CD4-positive, alpha-beta T cell treated with Interleukin-4 for 1 hour (primary cell): ENCODE results near the gene MGAT5B.

Experiments
- DNase-seq, 2 donors: peaks; one replicate each; pipeline ENCODE4 v3.0.0-alpha.2; 2020 to 2022

The MGAT5B gene

DNA sequence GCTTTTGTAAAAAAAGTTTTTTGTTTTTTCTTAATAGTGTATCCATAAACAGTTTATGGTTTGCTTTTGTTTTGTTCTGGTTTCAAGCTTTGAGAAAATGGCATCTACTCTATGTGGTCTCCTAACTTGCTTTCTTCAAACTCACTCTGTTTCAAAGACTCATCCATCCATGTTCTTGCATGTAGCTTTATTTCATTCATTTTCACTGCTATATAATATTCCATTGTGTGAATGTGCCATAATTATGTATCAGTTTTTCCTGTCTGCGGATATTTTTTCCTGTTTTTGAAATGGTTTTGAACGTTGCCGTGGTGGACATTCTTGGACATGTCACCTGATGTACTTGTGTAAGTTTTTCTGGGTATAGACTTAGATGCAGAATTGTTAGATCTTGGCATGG, 39.1 kb downstream of the MGAT5B start:
- DNase-seq: no peak

DNA sequence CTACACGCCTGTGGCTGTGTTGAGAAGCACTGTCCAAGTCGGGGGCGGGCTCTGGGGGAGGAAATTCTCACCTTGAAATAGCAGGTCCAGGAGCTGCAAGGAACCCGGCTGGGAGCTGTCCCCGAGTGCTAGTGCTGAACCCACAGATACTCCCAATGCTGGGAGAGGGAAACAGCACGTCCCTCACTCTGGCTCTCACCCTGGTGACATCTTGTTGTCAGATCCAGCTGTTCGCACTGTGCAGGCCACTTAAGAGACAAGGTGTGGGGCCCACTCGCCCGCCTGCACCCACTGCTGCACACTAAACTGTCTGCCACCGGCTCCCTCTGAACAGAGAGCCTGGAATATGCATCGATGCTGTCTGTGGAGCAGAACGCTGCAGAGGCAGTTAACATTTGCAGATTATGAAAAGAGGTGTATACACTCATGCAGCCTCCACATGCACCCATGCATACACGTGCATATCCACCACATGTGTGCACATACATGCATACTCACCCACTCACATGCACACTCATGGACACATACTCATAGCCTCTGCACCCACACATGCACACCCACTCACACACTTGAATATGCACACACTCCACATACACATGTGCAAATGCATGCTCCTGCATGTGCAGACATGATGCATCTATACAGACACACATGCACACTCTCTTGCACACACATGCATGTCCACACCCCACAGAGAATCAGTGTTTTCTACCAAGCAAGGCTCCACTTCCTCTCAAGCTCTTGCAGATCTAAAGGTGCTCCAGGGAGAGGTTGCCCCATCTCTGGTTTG, 42.0 kb downstream of the MGAT5B start:
- DNase-seq: peak in 1 of 2 donors; percentile 14

DNA sequence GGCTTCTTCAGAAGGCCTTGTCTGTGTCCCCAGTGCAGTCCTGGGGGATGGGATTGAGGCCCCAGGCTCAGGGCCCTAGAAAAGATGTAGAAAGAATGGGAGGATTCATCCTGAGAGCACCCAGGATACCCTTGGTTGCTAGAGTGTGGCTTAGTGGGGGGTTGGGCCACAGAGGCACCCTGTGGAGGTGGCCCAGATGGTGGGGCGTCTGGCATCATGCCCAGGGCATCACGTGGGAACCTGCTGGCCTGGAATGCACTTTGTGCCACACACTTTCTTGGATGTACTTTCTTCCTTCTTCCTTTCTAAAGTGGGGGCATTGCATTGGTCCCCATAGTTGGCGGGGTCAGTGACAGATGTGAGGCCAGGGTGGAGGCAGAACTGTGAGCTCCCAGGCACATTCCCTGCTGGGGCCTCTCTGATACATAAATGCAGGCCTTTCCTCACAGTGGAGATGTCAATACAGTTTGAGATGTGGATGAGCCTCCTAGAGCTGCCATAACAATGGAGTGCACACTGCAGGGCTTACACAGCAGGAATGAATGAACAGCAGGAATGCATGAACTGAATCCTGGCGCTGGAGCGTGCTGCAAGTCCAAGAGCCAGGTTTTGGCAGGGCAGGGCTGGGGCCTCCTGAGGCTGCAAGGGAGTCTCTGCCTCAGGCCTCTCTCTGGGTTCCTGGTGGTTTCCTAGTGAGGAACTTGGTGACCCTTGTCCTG, 43.3 kb downstream of the MGAT5B start:
- DNase-seq: no peak

DNA sequence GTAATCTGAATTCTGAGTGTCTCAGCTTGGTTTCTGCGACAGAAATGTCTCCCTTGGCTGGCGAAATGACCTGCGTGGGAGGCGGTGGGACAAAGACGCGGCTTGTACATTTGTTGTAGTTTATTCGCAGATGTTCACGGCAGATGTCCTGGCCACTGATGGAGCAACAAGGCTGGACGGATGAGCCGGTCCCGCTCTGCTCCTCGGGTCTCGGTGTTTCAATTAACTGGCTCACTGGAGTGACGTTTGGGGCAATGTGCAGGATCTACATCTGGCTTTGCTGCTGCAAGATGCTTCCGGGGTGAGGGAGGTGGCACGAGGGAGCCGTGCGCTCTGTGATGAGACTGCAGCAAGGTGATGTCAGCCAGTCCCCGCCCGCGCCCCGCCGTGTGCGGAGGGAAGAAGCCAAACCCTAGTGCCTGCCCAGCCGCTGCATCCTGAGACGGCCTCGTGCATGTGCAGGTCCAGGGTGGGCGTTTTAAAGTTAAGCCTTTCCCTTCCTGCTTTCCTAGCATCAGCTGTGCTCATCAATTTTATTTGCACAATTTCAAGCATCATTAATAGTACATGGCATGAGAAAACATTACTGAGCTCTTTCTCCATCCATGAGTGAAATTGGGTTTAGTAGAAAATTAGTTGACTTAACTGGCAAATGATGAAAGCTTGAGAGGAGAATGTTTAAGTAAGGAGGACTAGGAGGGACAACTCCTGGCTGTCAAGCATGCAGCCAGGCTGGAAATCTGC, 44.4 kb downstream of the MGAT5B start:
- DNase-seq: no peak

DNA sequence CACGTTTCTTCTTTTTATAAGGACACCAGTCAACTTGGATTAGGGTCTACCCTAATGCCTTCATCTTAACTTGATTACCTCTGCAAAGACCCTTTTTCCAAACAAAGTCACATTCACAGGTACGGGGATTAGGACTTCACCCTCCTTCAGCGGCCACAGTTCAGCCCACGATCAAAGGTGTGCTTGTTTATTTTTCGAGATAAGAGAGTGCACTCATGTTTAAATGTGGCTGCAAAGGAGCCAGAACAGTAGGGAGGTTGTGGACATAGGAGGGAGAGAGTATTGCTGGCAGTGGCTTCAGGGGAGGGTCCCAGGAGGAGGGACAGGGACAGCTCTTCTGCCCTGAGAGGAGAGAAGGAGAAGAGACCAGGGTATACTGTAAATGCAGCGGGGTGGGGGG, 46.7 kb downstream of the MGAT5B start:
- no peak for DNase-seq

DNA sequence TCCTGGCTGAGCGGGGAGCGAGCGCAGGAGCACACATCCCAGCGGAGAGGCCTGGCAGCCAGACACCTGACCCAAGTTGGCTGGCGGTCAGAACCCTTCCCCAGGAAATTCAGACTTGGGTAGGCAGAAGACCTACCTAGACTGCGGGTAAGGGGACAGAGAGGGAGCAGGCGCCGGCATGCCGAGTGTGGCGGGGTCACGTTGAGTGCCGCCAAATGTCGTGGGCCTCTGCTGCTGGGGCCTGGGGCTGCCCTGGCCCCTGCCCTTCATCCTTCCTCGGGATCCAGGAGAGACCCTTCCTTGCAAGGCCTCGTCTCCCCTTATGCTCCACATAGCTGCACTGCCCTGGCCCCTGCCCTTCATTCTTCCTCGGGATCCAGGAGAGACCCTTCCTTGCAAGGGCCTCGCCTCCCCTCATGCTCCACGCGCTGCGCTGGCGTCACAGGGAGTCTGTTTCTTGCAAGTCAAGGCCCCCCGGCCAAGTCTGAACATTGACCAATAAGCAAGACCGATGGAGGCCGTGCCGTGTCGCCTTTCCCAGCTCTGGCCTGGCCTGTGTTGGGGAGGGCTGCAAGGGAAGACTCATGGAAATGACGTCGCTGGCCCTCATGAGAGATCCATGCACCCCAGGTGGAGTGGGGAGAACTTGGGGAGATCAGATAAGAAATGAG, 47.8 kb downstream of the MGAT5B start:
- DNase-seq: no peak

DNA sequence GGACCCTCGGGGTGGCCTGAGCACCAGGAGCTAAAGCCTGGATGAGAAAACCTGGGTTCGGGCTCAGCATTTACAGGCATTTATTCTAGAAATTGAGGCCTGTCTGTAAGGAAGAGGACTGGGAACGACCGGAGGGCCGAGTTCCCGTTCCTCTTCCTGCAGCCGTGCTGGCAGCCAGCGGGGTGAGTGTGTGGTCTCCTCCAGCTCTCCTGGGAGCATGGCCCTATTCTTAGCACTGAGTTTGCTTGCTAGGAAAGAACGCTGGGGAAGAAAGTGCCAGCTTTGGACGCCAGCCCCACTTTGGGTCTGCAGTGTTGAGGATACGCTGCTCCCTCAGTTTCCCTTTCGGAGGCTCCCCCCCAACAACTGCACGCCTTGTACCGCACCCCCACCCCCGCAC, 49.6 kb downstream of the MGAT5B start:
- DNase-seq: no peak

DNA sequence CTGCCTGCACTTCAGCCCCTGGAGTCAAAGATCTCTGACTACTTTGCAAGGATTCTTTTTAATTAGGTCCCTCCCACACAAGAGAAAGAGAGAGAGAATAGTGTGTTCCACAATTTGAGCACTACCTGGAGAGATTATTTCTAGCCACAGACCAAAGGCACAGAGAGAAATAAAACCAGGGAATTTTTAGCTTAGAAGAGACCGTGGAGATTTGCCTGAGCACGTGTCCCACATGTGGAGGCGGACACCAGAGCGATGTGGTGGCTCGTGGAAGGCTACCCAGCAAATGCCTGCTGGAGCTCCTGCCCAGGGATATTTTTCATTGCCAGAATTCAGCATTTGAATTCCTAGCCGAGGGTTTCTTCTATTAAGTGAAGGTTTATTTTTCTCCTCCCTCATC, 50.6 kb downstream of the MGAT5B start:
- DNase-seq: no peak

DNA sequence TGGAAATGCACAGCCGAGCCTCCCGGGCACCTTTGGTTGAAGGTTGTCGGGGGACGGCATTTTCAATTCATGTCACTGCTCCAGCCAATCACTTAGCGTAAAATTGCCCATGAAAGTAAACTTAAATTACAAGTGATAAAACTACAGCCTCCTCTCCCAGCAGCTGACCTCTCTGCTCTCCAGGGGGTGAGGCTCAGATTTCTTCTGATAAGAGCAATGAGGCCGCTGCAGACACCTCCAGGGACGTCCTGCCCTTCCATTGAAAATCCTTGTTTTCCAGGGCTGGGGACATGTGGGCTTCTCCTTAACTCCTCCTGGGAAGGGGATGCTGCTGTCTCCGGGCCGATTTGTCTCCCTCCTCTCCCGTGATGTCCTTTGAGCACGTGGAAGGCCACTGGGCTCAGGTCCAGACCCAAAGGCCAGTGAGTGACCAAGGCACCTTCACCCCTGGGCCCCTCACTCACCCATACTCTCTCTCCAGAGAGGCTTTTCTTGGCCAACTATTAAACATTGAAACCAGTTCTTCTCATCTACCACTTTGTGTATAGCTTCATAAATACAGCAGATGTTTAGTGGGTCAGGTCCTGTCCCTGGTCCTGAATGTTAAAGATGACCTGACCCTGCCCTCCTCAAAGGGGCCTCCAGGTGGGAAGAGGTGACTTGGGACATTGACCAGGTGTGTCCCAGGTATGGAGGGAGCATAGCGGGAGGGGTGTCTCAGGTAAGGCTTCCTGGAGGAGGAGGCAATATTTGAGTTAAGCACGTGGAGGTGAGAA, 52.3 kb downstream of the MGAT5B start:
- no peak for DNase-seq

DNA sequence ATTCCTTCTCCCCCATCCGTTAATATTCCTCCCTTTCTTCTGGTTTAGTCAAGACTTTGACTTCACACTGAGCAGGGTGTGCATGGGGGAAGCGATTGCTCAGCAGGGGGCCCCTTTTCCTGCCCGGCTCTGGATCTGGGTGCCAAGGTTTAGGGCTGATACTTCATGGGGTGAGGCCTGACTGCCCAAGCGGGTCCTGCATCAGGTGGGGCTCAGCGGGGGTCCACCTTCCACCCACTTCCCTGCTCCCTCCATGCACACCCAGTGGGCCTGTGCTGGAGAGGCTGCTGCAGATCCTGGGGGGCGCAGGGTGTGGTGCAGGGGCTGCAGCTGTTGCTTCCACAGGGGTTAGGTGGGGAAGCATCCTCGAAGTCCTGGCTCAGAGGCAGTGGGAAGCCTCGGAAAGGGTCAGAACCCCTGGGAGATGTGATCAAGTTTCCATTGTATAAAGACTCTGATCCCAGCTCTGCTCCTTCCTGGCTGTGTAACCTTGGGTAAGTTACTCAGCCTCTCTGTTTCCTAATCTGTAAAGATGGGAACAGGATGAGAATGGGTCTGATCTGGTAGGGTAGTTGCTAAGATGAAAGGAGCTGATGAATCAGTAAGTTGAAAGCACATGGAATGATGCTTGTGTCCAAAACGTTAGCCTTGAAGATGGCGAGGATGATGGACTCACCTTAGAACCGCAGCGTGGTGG, 53.3 kb downstream of the MGAT5B start:
- no peak for DNase-seq

DNA sequence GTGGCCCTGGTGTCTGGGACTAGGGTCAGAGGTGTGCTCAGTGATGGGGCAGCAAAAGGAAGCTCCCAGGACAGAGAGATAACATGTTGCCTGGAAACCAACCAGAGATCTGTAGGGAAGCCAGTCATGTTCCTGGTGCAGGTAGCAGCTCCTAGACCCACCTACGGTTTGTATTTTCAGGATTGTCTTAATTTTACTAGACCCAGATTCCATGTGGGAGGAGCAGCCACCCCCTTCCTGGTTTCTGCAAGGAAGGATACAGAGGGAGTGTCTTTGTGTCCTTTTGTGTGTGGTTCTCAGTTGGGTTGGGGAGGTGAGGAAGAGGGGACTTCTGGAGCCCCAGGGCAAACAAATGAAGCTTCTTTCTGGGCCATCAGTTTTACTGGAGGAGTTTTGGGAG, 53.9 kb downstream of the MGAT5B start:
- DNase-seq: no peak

DNA sequence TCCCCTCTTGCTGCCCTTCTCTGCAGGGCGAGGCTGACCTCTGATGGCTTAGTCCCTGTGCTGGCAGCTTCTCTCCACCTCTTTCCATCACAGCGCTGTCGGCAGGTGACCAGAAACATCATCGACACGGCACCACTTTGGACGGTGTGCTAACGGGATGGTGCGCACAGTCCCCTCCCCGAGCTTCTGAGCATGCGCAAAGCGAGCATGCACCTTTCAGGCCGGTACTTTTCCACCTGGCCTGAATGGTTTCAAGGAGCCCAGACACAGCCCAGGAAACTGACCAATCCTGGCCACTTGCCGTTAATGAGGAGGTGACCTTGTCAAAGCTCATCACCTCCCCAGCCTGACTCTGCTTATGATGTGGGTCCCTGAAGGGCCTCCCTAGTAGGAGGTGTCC, 54.8 kb downstream of the MGAT5B start:
- no peak for DNase-seq

DNA sequence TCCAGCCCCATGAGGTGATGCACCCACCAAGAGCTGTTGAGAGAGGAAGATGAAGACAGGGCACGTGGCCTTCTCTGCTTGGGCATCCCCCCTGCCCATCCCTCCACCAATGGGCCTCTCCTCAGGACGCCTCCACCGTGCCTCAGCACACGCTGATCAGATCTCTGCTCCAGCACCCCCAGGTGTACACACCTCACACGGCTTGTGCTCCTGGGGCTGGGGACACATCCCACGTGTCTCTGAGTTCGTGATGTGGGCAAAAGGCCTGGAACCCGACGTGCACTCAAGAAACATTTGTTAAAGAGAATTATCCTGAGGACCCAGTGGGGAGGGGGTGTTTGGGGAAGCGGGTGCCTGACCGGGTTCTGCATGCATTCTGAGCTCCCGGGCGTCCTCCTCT, 55.3 kb downstream of the MGAT5B start:
- no peak for DNase-seq

DNA sequence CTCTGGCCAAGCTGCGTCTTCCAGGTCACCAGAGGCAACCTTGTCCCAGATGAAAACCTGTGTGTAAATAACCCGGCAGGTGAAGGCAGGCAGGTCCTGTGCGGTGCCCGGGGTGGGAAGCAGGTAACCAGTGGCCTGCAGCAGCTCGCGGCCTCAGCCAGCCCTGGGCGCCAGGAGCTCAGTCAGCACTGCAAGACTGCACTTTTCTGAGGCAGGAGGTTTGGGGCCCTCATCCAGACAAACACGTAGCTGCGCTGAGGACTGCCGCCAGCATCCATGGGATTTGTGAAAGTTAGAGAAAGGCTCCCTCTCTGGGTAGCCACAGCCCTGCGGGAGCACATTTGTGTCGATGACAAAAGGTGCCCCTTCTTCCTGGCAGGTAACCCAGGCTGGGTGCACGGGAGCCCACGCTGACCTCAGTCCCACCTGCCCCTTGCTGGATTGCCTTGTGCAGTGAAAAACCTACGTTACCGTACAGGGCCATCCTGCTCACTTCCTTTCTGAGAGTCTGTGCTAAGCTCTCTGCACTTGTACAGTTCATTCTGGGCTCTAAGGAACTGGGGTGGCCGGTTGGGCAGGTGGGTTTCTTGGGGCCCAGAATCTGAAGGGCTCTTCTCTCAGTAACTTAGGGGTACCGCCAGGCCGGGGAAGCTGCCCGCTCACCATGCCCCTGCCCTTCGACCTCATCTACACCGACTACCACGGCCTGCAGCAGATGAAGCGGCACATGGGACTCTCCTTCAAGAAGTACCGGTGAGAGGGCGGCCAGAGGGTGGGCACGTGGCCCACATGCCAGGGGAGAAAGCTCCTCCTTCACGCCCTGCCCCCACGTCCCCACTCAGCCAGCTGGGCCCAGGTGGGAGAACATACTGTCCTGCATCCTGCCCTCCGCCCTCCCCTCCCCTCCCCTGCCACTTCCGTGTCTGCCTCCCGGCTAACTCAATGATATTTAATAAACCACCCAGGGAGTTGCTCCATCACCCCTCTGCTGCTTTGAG, 56.4 kb downstream of the MGAT5B start:
- no peak for DNase-seq

DNA sequence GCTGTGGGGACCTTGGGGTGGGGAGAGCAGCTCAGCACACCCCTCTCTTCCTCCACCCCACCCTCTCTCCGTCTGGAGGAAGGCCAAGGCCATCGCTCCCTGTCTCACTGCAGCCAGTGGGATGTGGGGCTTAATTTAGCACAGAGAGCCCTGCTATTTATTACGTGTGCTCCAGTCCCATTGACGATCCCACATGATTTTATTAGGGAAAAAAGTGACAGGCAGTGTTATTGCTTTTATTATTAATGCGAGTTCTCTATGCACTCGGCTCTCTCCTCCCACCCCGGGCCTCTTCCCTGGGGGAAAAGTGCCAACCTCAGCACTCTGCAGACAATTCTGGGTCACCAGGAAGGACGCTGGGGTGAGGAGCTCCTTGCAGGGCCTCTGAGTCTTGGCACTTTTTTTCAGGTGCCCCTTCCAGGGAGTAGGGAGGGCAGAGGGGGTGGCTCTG, 57.3 kb downstream of the MGAT5B start:
- no peak for DNase-seq

DNA sequence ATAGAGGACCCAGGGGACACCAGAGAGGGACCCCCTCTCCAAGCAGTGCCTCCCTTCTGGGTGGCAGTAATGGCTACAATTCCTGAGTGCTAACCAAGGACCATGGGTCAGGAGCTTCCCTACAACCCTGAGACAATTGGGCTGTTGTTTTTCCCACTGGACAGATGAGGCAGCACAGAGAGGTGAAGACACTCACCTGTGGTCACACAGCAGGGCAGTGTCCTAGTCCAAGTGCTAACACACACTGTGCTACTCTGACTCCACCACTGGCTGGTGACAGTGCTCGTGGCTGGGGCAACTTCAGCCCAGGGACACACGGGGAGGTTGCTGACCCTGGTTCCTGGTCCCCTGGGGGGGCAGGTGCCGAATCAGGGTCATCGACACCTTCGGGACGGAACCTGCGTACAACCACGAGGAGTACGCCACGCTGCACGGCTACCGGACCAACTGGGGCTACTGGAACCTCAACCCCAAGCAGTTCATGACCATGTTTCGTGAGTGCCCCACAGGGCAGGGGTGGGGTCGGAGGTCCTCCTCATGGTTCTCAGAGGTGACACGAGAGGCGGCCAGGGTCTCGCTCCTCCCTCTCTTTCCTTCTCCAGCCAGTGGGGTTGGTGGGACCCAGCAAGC, 58.1 kb downstream of the MGAT5B start:
- no peak for DNase-seq

DNA sequence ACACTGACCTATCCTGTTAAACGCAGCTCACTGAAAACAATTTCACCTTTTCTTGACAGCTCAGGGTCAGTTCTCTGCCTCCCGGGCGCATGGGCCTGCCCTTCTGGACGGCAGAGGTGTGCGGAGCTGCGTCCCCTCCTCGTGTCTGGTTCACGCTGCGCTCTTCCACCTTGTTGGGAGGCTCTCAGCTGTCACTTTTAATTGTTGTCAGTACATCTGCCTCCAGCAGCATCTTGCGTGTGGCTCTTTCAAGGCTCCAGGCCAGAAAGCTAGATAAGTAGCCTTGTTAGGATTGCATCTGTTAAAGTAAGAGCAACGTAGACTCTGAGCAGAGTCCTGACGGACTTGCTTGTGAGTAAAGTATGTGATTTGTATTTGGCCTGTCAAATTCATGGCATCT, 59.4 kb downstream of the MGAT5B start:
- no peak for DNase-seq

DNA sequence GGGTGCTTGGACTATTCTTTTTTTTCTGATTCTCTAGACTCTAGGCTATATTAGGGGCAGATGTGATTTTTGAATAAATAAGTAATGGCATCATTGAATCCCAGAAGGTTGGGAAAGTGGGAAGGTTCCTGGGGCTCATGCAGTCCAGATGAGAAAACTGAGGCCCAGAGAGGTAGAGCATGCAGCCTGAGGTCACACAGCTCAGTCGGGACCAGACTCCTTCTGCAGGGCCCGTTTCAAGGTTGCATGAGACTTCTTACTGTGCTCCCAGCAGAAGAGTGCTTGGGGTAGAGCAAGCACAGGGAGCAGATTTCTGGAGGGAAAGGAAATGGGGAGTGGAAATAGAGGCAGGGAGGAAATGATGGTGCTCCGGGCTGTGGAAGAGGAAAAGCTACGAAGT, 59.8 kb downstream of the MGAT5B start:
- no peak for DNase-seq

DNA sequence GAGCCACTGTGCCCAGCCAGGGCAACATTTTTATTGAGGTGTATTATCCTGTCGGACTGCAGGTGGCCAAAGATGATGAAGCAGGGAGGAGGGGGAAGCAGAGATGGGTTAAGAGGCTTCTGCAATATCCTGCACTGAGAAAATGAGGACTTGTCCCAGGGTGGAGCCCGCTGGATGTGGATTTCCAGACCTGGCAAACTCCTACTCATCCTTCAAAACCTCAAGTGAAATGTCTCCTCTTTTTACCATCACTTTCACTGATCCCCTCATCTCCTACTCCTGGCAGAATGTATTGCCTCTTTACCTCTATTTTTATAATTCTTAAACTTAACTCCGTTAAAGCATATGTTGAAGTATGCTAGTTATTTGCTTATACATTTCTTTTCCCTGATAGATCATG, 60.9 kb downstream of the MGAT5B start:
- DNase-seq: no peak

DNA sequence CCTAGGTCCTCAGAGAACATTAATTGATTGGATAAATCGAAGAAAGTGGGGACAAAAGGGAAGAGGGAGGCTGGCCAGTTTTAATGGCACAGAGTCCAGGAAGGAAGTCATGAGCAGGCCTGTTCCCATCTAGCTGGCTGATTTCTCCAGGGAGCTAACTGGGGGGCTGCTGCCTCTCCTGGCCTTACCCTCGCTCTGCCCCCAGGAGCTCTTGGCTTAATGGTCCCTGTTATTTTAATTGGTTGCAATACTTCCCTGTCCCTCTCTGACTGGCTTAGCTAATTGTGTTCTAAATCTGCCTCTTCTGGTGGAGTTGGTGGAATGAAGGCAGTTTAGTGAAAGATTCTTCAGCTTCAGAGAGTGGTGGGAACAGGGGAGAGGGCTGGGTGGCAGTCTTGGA, 61.4 kb downstream of the MGAT5B start:
- no peak for DNase-seq
